Smooth muscle cell (in vitro differentiated cells): ENCODE measurements around the gene SPOCK2. TPM values are rescaled to one million over a fixed set of nuclear protein-coding genes. Genes with fewer than 3 reads are reported as not detected.

Experiments
- DNase-seq: peaks from one replicate; lab custom pipeline; 2025; ENCODE audit not compliant: unreplicated experiment; lab: John Stamatoyannopoulos, UW
- H2AFZ ChIP-seq: fragments of 200-600 bp; sonication (generic); 2 replicates; pipeline ENCODE4 v1.6.0; 2016; ENCODE audit warnings: antibody characterized with exemption, low read depth, mild to moderate bottlenecking
- H3F3A ChIP-seq: fragments of 200-600 bp; sonication (generic); 2 replicates; pipeline ENCODE4 v1.6.0; 2017; ENCODE audit warnings: antibody characterized with exemption, low read depth
- H3K27ac ChIP-seq: fragments of 200-600 bp; sonication (generic); 2 replicates; pipeline ENCODE4 v1.5.1; 2016; ENCODE audit warnings: low read depth, mild to moderate bottlenecking
- H3K27me3 ChIP-seq: fragments of 200-600 bp; sonication (generic); 2 replicates; pipeline ENCODE4 v1.6.1; 2016; ENCODE audit warnings: low read depth, mild to moderate bottlenecking
- H3K36me3 ChIP-seq: fragments of 200-600 bp; sonication (generic); 2 replicates; pipeline ENCODE4 v1.5.1; 2016; ENCODE audit warnings: low read depth
- H3K4me1 ChIP-seq: fragments of 200-600 bp; sonication (generic); 2 replicates; pipeline ENCODE4 v1.5.1; 2016; ENCODE audit warnings: low read depth
- H3K4me2 ChIP-seq: fragments of 200-600 bp; sonication (generic); 2 replicates; pipeline ENCODE4 v1.6.0; 2016; ENCODE audit warnings: mild to moderate bottlenecking
- H3K4me3 ChIP-seq: fragments of 200-600 bp; sonication (generic); 2 replicates; pipeline ENCODE4 v1.5.1; 2016; ENCODE audit warnings: mild to moderate bottlenecking
- H3K79me2 ChIP-seq: fragments of 200-600 bp; sonication (generic); 2 replicates; pipeline ENCODE4 v1.6.0; 2016; ENCODE audit warnings: low read depth, mild to moderate bottlenecking
- H3K9ac ChIP-seq: fragments of 200-600 bp; sonication (generic); 2 replicates; pipeline ENCODE4 v1.6.0; 2016; ENCODE audit warnings: low read depth
- H3K9me3 ChIP-seq: fragments of 200-600 bp; sonication (generic); replicated peaks from 2 replicates; pipeline ENCODE4 v1.5.1; 2016; ENCODE audit warnings: low read depth
- H4K20me1 ChIP-seq: fragments of 200-600 bp; sonication (generic); 2 replicates; pipeline ENCODE4 v1.6.0; 2016; ENCODE audit warnings: low read depth
- WGBS: methylation state at CpG from one replicate; pipeline ENCODE4 v1.1.7; 2016; ENCODE audit warnings: low lambda C conversion rate; 5-methylcytosine and 5-hydroxymethylcytosine counted together
- polyA plus RNA-seq: library from polyadenylated mRNA; unstranded; fragments of >200 nt; fragmentation: Nextera tagmentation; extraction: Ambion mirVana; gene quantifications from 2 replicates; pipeline ENCODE4 v1.2.1, GENCODE V29; 2016
- total RNA-seq: library from RNA; depleted of rRNA; stranded (reverse); fragments of >200 nt; gene quantifications from 2 replicates; pipeline ENCODE4 v1.2.3, GENCODE V29; 2014
- TF ChIP-seq, protein P1 (sequence below): fragments of 200-600 bp; sonication (generic); IDR thresholded peaks from 2 replicates; pipeline ENCODE4 v1.5.1; 2017; ENCODE audit warnings: borderline replicate concordance, mild to moderate bottlenecking, antibody characterized with exemption; ENCODE audit not compliant: insufficient read depth, poor library complexity, severe bottlenecking

The SPOCK2 gene
- total and polyA plus RNA-seq, 2 experiments from 2014 or later: 1.1 TPM; not detected in 1

- DNase-seq: no peak
- WGBS: 94% methylated on average over 5 of the region's 5 CpGs
- no peaks in the 10 kb centered on the region for H3K27me3 ChIP-seq
- H2AFZ ChIP-seq: no peak overlapping the region
- no peak overlapping the region for H3K4me2 ChIP-seq
- H3K9ac ChIP-seq: no peak overlapping the region
- no peaks in the 10 kb centered on the region for H3K4me1 ChIP-seq
- TF ChIP-seq, protein P1, sequence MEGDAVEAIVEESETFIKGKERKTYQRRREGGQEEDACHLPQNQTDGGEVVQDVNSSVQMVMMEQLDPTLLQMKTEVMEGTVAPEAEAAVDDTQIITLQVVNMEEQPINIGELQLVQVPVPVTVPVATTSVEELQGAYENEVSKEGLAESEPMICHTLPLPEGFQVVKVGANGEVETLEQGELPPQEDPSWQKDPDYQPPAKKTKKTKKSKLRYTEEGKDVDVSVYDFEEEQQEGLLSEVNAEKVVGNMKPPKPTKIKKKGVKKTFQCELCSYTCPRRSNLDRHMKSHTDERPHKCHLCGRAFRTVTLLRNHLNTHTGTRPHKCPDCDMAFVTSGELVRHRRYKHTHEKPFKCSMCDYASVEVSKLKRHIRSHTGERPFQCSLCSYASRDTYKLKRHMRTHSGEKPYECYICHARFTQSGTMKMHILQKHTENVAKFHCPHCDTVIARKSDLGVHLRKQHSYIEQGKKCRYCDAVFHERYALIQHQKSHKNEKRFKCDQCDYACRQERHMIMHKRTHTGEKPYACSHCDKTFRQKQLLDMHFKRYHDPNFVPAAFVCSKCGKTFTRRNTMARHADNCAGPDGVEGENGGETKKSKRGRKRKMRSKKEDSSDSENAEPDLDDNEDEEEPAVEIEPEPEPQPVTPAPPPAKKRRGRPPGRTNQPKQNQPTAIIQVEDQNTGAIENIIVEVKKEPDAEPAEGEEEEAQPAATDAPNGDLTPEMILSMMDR: no peak
- no peaks in the 10 kb centered on the region for H3K79me2 ChIP-seq
- no peak overlapping the region for H3K27ac ChIP-seq
- no peak overlapping the region for H3K4me3 ChIP-seq
- H3F3A ChIP-seq: no peaks in the 10 kb centered on the region
- no peaks in the 10 kb centered on the region for H3K9me3 ChIP-seq
- H3K36me3 ChIP-seq: no peaks in the 10 kb centered on the region
- H4K20me1 ChIP-seq: no peaks in the 10 kb centered on the region
These were observed 16.3 kb downstream of the SPOCK2 start for GRCh38 chr10:72072046-72072445.

GRCh38 chr10:72069751-72070526 lies 18.4 kb downstream of the SPOCK2 start:
- WGBS: 83% methylated on average over 7 of the region's 7 CpGs
- Histone ChIP-seq H3K4me2 (no peak overlapping the region), H3K36me3 (no peaks in the 10 kb centered on the region), H3F3A (no peaks in the 10 kb centered on the region), H3K9ac (no peak overlapping the region), H2AFZ (no peak overlapping the region), H4K20me1 (no peaks in the 10 kb centered on the region), H3K9me3 (no peaks in the 10 kb centered on the region), H3K27me3 (no peaks in the 10 kb centered on the region), H3K27ac (no peak overlapping the region), H3K4me3 (no peak overlapping the region), H3K79me2 (no peaks in the 10 kb centered on the region), H3K4me1 (no peaks in the 10 kb centered on the region)
- TF ChIP-seq, protein P1: no peak
- DNase-seq: no peak

DNA sequence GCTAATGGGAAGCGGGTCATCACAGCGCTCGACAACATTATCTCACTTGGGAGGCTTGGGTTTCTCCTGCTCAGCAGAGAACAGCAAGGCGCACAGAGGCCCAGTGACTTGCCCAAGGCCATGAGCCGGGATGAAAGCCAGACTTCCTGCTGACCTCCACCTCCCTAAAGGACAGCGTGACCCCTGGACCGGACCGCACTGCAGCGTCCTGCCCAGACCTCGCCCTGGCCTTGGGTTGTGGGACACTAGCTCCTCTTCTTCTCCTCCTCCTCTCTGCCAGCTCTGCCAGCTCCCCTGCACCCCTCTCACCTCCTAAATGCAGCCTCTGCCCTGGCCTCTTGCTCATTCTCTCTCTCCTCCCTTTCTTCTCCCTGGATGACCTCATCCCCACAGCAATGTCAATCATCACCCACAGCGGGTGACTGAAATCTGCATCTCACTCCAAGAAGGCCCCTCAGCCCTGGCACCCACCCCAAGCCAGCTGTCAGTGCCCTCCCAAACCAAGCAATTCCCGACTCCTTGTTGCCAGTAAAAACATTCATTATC lies 19.4 kb downstream of the SPOCK2 start:
- 76% methylated on average over 12 of the region's 12 CpGs for WGBS
- no peak overlapping the region for H3K9ac ChIP-seq
- no peak overlapping the region for H3K27ac ChIP-seq
- H3K4me2 ChIP-seq: no peak overlapping the region
- no peaks in the 10 kb centered on the region for H4K20me1 ChIP-seq
- no peaks in the 10 kb centered on the region for H3K9me3 ChIP-seq
- H3K79me2 ChIP-seq: no peaks in the 10 kb centered on the region
- TF ChIP-seq, protein P1: no peak
- no peak overlapping the region for H2AFZ ChIP-seq
- no peaks in the 10 kb centered on the region for H3K36me3 ChIP-seq
- H3K4me3 ChIP-seq: no peak overlapping the region
- DNase-seq: no peak
- no peaks in the 10 kb centered on the region for H3F3A ChIP-seq
- H3K27me3 ChIP-seq: no peaks in the 10 kb centered on the region
- H3K4me1 ChIP-seq: no peaks in the 10 kb centered on the region
